ENCODE data around the gene TPRG1L.

Gene TPRG1L

DNA sequence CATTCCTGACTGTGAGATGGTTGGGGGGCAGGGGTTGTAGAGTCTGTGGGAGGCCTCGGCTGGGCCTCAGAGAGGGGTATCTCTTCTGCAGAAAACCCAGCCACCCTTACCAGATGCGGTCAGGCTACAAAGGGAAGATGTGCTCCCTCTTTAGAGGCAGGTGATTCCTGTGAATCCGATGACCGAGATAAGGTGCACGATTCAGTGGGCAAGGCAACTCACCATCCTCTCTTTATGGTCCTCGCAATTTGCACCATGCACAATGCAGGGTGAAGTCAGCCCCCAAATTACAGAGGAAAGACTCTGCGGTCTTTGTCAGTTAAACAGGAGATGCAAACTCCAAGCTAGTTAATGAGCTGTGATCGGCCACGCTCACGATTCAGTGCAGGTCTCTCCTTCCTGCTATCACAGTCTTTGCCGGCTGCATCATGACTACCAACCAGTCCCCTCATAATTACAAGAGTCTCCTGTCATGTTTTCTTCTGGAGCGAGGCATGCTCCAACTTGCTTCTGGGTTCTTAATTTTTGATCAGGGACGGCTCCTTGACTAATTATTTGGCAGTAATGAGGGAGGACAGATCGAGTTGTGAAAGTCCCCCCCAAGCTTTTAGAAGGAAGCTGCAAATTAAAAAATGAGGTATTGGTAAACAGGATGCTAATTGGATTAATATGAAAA is 40.0 kb downstream of the TPRG1L start:
- no peak for DNase-seq (ENCODE audit: low read depth)

- DNase-seq (ENCODE audit: low read depth): no peak
Observed at GRCh38 chr1:3668148-3668547, 43.3 kb downstream of the TPRG1L start.

GRCh38 chr1:3668585-3669300 is 43.9 kb downstream of the TPRG1L start:
- DNase-seq (ENCODE audit: low read depth): no peak

- no peak for DNase-seq (ENCODE audit: low read depth)
Observed at GRCh38 chr1:3669421-3669821, 44.6 kb downstream of the TPRG1L start.

- no peak for DNase-seq (ENCODE audit: low read depth)
Observed at GRCh38 chr1:3669971-3670431, 45.2 kb downstream of the TPRG1L start.

GRCh38 chr1:3670823-3671265 is 46.0 kb downstream of the TPRG1L start:
- no peak for DNase-seq (ENCODE audit: low read depth)

DNA sequence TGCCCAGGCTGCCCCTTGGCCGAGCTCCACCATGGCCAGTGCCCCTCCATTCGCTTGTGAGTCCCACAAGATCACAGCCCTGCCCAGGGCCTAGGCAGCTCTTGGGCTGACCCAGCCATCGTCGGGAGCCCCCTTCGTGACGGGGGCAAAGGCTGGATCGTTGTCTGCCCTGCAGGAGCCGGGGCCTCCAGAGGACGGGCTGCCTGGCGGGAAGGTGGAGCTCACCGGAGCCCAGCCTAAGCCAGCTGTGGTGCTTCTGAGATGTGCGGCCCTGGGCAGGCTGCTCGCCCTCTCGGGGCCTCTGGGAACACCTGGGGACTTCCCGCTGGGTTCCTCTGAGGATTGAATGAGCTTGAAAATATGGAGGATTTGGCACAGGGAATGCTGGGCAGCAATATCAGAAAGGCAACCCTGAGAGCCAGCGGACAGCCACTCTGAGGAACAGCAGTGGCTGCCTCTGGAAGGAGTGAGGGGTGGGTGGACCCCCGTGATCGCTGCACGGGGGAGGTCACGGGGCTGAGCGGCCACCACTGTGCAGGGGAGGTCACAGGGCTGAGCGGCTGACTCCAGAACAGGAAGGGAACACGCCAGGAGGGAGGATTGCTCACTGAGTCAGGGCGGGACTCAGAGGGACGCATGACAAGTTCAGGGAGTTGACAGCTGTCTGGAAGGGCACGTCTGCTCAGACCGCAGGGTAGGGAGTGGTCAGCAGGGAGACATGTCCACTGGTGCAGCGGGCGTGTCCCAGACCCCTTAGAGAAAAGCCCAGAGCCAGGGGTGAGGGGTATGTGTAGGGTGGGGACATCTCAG is 46.8 kb downstream of the TPRG1L start:
- no peak for DNase-seq (ENCODE audit: low read depth)

- DNase-seq (ENCODE audit: low read depth): no peak
Observed at GRCh38 chr1:3672231-3672970, 47.6 kb downstream of the TPRG1L start.

DNA sequence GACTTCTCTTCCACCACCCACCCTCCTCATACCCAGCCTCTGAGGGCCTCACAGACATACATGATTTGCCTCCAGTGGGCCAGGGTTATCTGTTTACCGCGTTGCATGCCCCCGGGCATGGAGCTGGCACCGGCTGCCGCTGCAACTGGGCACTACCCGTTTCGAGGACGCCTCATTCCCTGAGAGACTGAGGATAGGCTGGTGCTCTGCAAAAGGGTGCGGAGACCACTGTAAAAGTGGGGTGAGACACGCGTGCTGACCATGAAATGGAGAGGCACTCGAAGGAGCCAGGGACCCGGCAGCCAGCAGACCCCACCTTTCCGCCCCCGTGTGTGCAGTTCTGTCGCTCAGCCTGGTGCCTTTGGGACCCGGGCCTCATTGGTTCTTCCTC is 48.2 kb downstream of the TPRG1L start:
- no peak for DNase-seq (ENCODE audit: low read depth)

GRCh38 chr1:3673381-3674099 is 48.7 kb downstream of the TPRG1L start:
- no peak for DNase-seq (ENCODE audit: low read depth)

DNA sequence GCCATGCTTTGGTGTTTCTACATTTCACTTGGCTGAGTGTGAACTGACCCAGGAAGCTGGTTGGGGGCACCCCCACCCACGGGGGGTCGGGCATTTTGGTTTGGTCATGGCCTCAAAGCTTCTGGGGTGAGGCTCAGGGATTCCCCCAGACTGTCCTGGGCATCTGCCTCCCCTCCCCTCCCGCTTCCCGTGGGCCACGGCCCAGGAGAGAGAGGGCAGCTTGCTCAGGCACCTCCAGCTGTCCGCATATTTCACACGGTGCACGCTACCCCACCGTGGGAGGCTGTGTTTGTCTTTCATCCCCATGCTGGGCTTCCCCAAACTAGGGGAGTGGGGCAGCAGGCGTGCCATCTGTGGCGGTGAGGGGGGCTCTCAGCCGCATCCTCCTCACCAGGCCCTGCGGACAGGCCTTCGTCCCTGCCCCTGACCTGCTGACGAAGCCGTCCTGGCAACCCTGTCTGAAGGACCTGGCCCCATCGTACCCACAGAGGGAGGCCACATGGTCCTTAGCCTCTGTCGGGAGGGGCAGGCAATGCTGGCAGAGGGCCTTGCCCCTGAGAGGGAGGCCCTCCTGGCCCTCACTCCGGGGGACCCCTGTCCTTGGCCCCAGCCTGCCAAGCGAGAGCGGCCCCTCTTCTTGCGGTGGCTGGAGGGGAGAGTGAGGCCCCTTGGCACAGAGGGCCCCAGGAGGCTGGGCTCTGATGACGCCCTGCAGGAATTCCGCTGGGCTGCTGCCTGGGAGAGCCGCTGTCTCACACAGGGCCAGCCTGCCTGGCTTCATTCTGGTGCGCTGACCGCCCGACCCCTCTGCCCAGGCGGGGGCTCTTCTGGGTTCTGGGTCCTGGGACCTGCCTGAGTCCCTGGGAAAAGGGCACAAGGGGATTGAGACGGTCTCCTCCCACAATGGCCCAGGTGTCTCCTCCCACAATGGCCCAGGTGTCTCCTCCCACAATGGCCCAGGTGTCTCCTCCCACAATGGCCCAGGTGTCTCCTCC is 49.6 kb downstream of the TPRG1L start:
- DNase-seq (ENCODE audit: low read depth): no peak

DNA sequence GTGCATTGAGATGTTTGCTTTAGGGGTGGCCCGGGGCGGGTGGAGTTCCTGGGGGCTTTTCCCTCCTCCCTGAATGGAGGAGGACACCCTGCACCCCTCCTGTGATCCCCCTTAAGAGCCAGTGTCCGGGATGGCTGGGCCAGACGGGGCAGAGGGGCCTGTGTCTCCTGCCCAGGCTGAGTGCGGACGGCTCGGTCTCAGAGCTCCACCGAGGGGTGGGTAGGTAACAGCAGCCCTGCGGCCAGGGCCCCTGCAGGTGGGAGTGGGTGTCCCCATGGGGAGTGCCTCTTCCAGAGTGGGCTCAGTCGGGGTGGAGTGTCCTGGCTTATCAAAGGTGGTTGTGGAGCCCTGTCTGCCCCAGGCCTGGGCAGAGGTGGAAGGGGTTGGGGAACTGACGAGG is 50.6 kb downstream of the TPRG1L start:
- no peak for DNase-seq (ENCODE audit: low read depth)

- DNase-seq (ENCODE audit: low read depth): no peak
Observed at GRCh38 chr1:3676581-3677470, 52.0 kb downstream of the TPRG1L start.

GRCh38 chr1:3677484-3677883 is 52.7 kb downstream of the TPRG1L start:
- no peak for DNase-seq (ENCODE audit: low read depth)

GRCh38 chr1:3678361-3679097 is 53.7 kb downstream of the TPRG1L start:
- no peak for DNase-seq (ENCODE audit: low read depth)

- DNase-seq (ENCODE audit: low read depth): no peak
Observed at GRCh38 chr1:3679098-3679555, 54.3 kb downstream of the TPRG1L start.

All from activated T-helper 9 cell treated with anti-CD3 and anti-CD28 coated beads, Interleukin-2, amount 50 U/mL, for 16 hours (primary cell).